ENCODE data around the gene DTHD1. TPM values are rescaled to one million over a fixed set of nuclear protein-coding genes. Genes with fewer than 3 reads are reported as not detected.

DTHD1 gene
- polyA plus RNA-seq, 1 donor (not counting 4 experiments of a cell fraction or from before 2014, with no cell fraction given), result not detected

GRCh38 chr4:36242629-36243354 is 38.6 kb upstream of the DTHD1 start:
- Histone ChIP-seq H3K9ac (ENCODE audit: control insufficient read depth, extremely low read depth, insufficient read depth, low read length) (peak overlapping the region; percentile 91), H3K4me2 (ENCODE audit: control insufficient read depth, extremely low read depth, insufficient read depth, low read depth, low read length) (peak overlapping the region; percentile 93), H3K4me1 (ENCODE audit: control insufficient read depth, extremely low read depth, insufficient read depth, low read length) (peaks cover 12% of the 10 kb centered on the region), H3K4me3 (ENCODE audit: control insufficient read depth in 2 of 3, extremely low read depth in 1 of 3, insufficient read depth in 2 of 3, low read depth in 1 of 3, low read length in 3 of 3) (peak overlapping the region; percentile 77 to 97 (median 97)), H3K36me3 (ENCODE audit: control insufficient read depth in 2 of 2, extremely low read depth in 1 of 2, insufficient read depth in 2 of 2, low read length in 2 of 2) (peaks cover 0 to 3% of the 10 kb centered on the region in 2 experiments), H3K79me2 (ENCODE audit: control insufficient read depth, insufficient read depth, low read length) (peaks cover 43% of the 10 kb centered on the region), H3K27me3 (ENCODE audit: control insufficient read depth, extremely low read depth, insufficient read depth, low read length) (no peaks in the 10 kb centered on the region), H3K27ac (ENCODE audit: control insufficient read depth, insufficient read depth, low read length) (peak overlapping the region; percentile 87), H3K9me3 (ENCODE audit: control insufficient read depth, low read depth, low read length) (no peaks in the 10 kb centered on the region), H4K20me1 (ENCODE audit: control insufficient read depth, extremely low read depth, insufficient read depth, low read length) (no peaks in the 10 kb centered on the region), H3K9me1 (ENCODE audit: control insufficient read depth, extremely low read depth, insufficient read depth, low read length) (no peaks in the 10 kb centered on the region), H2AFZ (ENCODE audit: control insufficient read depth, low read length) (no peak overlapping the region)
- TF ChIP-seq EZH2 (IDR thresholded peaks at IDR 0.05; ENCODE audit: low read length), result no peak
- no peak for TF ChIP-seq CTCF (optimal IDR thresholded peaks at IDR 0.05 in 1 of 3, IDR thresholded peaks at IDR 0.05 in 1 of 3, conservative IDR thresholded peaks at IDR 0.05 in 1 of 3; ENCODE audit: extremely low read depth in 1 of 3, insufficient read depth in 2 of 3, low read length in 3 of 3)
- no peak for FAIRE-seq
- dilution Hi-C loops (cut with MboI; ENCODE audit: extremely low pct_ligation_motif_present, low sequenced_read_pairs), result no loop called here
- DNase-seq (ENCODE audit: low read depth, low spot score), result no peak

- Histone ChIP-seq H3K9ac (ENCODE audit: control insufficient read depth, extremely low read depth, insufficient read depth, low read length) (peak overlapping the region; percentile 91), H3K79me2 (ENCODE audit: control insufficient read depth, insufficient read depth, low read length) (peaks cover 36% of the 10 kb centered on the region), H4K20me1 (ENCODE audit: control insufficient read depth, extremely low read depth, insufficient read depth, low read length) (no peaks in the 10 kb centered on the region), H3K27me3 (ENCODE audit: control insufficient read depth, extremely low read depth, insufficient read depth, low read length) (no peaks in the 10 kb centered on the region), H2AFZ (ENCODE audit: control insufficient read depth, low read length) (peak overlapping the region; percentile 81), H3K4me3 (ENCODE audit: control insufficient read depth in 2 of 3, extremely low read depth in 1 of 3, insufficient read depth in 2 of 3, low read depth in 1 of 3, low read length in 3 of 3) (peak overlapping the region; percentile 77 to 97 (median 97)), H3K9me1 (ENCODE audit: control insufficient read depth, extremely low read depth, insufficient read depth, low read length) (no peaks in the 10 kb centered on the region), H3K9me3 (ENCODE audit: control insufficient read depth, low read depth, low read length) (no peaks in the 10 kb centered on the region), H3K27ac (ENCODE audit: control insufficient read depth, insufficient read depth, low read length) (peak overlapping the region; percentile 87), H3K4me2 (ENCODE audit: control insufficient read depth, extremely low read depth, insufficient read depth, low read depth, low read length) (peak overlapping the region; percentile 93), H3K36me3 (ENCODE audit: control insufficient read depth in 2 of 2, extremely low read depth in 1 of 2, insufficient read depth in 2 of 2, low read length in 2 of 2) (no peaks in the 10 kb centered on the region), H3K4me1 (ENCODE audit: control insufficient read depth, extremely low read depth, insufficient read depth, low read length) (peaks cover 12% of the 10 kb centered on the region)
- FAIRE-seq (no peak), DNase-seq (ENCODE audit: low read depth, low spot score) (no peak)
- dilution Hi-C loops (cut with MboI; ENCODE audit: extremely low pct_ligation_motif_present, low sequenced_read_pairs), result no loop called here
- no peak for TF ChIP-seq CTCF (optimal IDR thresholded peaks at IDR 0.05 in 1 of 3, IDR thresholded peaks at IDR 0.05 in 1 of 3, conservative IDR thresholded peaks at IDR 0.05 in 1 of 3; ENCODE audit: extremely low read depth in 1 of 3, insufficient read depth in 2 of 3, low read length in 3 of 3)
- no peak for TF ChIP-seq EZH2 (IDR thresholded peaks at IDR 0.05; ENCODE audit: low read length)
These were observed 37.8 kb upstream of the DTHD1 start for GRCh38 chr4:36243355-36244256.

All from keratinocyte (primary cell).